HG03045 (cell line): Measurements from ENCODE around the gene ATP10B.

Experiments used
- ATAC-seq: cut with Tn5 transposase; IDR thresholded peaks from one replicate; pipeline ENCODE4 v1.9.1; 2021; ENCODE audit warnings: mild to moderate bottlenecking, moderate library complexity; ENCODE audit not compliant: unreplicated experiment

The ATP10B gene

GRCh38 chr5:160556846-160557245, 295.2 kb downstream of the ATP10B start:
- ATAC-seq = no peak

GRCh38 chr5:160555971-160556631, 295.9 kb downstream of the ATP10B start:
- ATAC-seq = no peak

GRCh38 chr5:160555581-160555970, 296.4 kb downstream of the ATP10B start:
- no peak for ATAC-seq

GRCh38 chr5:160550075-160550474, 301.9 kb downstream of the ATP10B start:
- no peak for ATAC-seq

DNA sequence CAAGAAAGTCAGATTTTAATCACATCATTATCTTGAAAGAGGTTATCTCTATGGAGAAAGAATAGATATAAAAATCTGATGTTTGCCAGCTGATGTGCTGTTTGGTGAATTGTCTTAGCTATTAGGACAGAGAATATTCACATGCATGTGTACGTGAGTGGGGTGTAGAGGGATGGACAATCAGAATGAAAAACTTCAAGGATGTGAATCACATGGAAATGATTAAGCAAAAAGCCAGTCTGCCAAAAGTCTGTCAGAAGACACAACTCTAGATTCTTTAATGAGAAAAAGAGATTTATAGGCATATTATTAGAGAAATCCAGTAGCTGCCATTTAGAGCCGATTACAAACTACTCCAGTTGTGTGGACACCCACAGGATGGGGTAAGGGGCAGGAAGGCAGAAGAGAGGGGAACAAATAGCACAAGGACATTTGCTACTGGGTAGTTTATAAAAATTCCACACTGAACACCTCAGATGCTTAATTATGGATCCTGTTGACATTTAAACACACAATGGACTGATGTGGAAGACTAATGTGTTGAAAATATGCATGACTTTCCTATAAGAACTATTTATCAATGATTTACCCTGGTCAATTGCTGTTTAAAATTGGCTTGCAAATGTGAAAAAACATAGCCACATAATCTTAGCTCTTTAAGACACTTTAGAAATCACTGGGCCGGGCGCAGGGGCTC, 302.9 kb downstream of the ATP10B start:
- no peak for ATAC-seq

DNA sequence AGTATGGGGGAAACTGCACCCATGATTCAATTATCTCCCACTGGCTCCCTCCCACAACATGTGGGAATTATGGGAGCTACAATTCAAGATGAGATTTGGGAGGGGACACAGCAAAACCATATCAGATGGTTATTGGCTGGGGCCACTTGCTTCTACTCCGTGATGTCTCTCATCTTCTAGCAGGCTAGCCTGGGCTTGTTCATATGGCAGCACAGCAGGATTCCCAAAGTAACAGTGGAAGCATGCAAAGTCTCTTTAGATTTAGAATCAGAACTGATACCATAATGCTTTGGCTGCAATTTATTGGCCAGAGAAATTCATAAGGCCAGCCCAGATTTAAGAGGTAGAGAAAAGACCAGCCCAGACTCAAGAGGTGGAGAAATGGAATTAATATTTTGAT, 304.1 kb downstream of the ATP10B start:
- no peak for ATAC-seq

DNA sequence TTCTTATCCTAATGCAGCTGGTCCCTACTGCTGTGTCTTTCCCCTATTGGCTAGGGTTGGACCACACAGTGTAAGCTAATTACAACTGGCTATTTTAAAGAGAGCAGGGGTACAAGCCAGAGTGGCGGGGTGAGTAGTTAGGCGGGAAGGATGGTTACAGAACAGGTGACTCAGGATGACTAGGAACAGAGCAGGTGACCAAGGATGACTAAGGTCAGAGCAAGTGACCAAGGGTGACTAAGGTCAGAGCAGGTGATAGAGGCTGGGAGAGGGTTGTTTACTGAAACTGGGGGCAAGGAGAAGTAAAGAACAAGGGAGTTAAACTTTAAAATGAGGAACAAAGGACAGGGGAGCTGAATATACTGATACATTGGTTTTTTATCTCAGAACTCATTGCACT, 304.9 kb downstream of the ATP10B start:
- ATAC-seq = no peak

DNA sequence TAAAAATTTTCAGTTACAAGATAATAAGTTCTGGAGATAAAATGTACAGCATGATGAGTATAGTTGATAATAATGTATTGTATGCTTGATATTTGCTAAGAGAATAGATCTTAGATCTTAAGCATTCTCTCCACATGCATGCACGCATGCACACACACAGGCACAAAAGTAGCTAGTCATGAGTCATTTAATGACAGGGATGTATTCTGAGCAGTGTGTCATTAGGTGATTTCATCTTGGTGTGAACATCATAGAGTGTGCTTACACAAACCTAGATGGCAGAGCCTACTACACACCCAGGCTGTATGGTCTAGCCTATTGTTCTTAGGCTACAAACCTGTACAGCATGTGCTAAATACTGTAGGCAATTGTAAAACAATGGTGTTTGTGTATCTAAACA, 306.2 kb downstream of the ATP10B start:
- no peak for ATAC-seq

GRCh38 chr5:160543395-160543794, 308.6 kb downstream of the ATP10B start:
- ATAC-seq = no peak

- ATAC-seq = no peak
Observed at GRCh38 chr5:160542840-160543239, 309.2 kb downstream of the ATP10B start.

DNA sequence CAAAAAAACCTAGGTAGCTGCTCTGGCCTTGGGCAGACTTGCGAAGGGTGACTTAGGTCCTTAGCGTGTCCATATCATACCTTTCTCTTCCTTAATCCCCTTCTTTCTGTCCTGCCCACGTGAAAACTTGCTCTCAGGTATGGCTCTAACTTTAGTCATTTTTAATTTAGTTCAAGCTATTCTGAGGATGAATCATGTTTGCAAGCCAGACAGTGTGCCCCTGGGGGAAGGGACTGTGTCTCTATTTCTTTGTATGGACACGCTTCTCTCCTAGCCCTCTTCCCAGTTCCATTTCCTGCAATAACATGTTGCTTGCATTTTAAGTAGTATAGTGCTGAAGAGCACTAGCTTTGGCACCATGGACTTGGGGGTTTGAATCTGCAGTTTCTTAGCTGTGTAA, 309.7 kb downstream of the ATP10B start:
- ATAC-seq = no peak

DNA sequence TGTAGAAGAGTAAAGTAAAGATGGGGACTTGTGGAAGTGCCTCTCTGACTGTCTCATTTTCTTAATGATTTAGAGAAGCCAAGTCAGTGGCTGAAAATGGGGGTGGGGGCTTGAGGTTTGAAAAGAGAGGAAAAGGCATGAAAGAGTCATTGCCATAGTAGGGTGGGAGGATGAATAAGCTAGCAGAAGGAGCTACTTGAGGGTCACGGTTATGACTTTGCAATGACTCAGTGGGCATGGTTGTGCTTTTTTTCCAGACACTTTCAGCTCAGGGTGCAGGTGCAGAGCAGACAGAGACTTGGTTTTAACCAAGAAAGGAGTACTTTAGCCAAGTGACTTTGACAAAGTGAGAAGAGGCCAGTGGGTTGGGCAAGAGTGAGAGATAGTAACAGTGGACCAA, 312.6 kb downstream of the ATP10B start:
- ATAC-seq = peak; percentile 62

DNA sequence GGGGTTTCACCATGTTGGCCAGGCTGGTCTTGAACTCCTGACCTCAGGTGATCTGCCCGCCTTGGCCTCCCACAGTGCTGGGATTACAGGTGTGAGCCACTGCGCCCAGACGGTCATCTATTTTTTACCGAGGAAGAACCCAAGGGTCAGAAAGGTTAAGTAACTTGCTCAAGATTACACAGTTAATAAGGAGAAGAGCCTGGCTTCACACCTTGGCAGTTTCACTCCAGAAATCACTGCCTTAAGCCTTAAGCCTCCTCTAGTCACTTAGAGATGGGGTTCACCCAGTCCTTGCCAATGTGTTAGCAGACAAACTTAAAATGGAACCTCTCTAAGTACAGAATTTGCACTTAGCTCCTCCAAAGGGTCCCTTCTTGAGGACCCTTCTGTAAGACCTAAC, 314.1 kb downstream of the ATP10B start:
- no peak for ATAC-seq

DNA sequence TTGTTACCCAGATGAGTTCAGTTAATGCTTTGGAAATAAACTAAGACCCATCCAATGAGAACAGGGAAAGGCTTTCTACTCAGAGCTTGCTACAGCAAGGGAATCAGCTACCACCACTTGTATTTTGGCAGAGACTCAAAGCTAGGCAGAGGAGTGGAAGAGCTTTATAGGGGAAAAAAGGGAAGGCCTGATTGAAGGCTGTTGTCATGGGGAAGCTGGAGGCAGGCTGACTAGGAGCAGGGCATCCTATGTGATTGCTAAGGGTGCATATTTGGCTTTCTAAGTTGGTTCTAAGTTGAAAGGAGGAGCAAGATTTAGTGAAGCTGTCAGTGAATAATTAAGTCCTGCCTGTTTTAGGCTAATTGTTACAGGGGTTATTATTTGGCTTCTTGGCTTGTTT, 314.9 kb downstream of the ATP10B start:
- ATAC-seq = no peak

GRCh38 chr5:160534914-160535313, 317.1 kb downstream of the ATP10B start:
- no peak for ATAC-seq

DNA sequence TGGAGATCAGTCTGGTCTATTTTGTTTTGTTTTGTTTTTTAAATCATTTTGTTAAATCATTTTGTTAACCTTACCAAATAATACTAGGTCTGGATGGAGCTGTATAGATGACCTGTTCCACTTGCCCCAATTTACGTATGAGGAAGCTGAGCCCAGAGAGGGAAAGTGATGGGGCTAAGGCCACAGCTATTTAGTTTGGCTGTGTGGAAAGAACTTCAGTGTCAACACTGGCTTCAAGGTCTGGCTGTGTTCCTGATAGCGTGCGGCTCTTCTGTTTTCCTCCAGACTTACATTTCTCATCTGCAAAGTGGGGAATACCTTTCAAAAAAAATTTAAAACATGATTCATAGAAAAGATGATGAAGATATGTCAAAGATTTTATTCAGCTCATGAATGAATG, 317.9 kb downstream of the ATP10B start:
- ATAC-seq = no peak

- no peak for ATAC-seq
Observed at GRCh38 chr5:160525471-160526261, 326.3 kb downstream of the ATP10B start.

- no peak for ATAC-seq
Observed at GRCh38 chr5:160524827-160525226, 327.2 kb downstream of the ATP10B start.

DNA sequence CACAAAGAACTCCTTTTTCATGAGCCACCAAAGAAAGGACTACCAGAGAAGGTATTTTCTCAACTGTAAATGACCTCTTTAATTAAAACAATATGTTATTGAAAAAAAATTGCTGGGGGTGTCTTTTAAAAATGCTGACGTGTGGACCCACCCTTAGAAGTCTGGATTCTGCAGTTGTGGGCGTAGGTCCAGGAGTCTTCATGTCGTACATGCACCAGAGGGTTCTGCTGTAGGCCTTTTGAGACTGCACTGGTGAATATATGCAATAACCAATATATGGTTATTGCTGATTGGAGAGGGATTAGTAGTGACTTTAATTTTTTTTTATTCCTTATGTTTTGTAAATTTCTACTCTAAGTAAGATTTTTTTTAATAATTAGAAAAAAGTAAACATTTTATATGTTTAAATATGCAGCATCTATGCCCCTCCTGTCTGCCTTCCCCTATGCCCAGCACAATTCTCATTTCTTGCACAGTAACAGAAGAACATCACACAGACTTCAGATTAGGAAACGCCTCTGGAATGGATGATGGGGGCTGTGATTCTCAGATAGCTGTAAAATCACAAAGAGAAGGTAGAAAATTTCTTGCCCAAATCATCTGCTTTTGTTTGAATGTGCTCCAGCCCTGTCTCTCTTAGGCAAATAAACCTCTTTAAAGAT, 328.4 kb downstream of the ATP10B start:
- ATAC-seq = no peak

DNA sequence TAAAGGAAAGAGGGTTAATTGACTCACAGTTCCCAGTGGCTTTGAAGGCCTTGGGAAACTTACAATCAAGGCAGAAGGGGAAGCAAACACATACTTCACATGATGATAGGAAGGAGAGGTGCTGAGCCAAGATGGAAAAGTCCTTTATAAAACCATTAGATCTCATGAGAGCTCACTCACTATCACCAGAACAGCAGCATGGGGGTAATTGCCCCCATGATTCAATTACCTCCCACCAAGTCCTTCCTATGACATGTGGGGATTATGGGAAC, 330.7 kb downstream of the ATP10B start:
- ATAC-seq = no peak

DNA sequence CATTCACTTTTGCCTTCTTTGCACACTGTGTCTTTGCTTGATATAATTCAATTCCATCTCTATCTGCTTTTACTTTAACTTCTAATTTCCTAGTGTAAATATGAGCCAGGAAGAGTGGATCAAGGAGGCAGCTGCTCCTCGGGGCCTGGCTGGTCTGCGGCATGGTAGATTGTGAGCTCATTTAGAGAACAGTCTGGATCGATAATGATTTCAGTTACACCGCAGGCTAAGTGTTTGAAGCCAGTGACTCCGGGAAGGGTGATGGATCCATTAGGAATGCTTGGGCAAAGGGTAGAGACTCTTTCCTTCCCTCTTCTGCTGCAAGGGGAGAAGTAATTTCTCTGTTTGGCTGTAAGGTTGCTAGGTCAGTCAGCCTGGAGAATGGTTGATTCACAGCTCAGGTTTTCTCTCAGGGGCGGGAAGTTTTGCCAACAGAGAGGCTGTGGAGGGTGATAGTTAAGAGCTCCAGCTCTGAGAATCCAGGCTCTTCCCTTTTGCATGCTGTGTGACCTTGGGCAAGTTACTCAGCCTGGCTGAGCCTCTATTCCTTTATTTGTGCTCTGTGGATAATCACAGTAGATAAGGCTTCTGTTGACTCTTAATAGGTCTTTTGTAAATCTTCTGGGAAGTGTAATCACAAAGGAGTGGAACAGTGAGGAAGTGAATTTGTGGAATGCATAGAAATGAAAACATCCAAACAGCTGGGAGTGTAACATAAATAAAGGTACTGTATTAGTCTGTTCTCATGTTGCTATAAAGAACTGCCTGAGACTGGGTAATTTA, 331.2 kb downstream of the ATP10B start:
- no peak for ATAC-seq
